DMS53 treated with DMSO at 0.1 percent for 48 hours (cell line): Measurements from ENCODE around the gene TATDN3.
"Not testable (repeated sequence)": the region's sequence is repeated elsewhere in the genome, so short reads cannot be mapped to it uniquely, and the experiment has no call there.

ENCODE experiments used
- DNase-seq: peaks from one replicate; lab custom pipeline; 2025; ENCODE audit not compliant: unreplicated experiment; lab: John Stamatoyannopoulos, UW

The TATDN3 gene

DNA sequence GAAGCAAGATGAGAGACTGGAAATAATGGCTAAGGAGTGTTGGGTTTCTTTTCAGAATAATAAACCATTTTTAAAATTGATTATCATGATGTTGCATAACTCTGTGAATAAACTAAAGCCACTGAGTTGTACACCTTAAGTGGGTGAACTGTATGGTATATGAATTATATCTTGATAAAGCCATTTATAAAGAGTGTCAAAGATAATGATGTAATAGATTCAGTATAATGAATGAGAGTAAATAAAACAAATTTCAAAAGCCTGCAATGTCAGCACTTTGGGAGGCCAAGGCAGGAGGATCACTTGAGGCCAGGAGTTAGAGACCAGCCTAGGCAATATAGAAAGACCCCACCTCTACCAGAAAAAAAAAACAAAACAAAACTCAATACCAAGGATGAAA is 16.5 kb upstream of the TATDN3 start:
- DNase-seq: no peak

GRCh38 chr1:212777151-212777550 is 14.5 kb upstream of the TATDN3 start:
- DNase-seq: no peak

DNA sequence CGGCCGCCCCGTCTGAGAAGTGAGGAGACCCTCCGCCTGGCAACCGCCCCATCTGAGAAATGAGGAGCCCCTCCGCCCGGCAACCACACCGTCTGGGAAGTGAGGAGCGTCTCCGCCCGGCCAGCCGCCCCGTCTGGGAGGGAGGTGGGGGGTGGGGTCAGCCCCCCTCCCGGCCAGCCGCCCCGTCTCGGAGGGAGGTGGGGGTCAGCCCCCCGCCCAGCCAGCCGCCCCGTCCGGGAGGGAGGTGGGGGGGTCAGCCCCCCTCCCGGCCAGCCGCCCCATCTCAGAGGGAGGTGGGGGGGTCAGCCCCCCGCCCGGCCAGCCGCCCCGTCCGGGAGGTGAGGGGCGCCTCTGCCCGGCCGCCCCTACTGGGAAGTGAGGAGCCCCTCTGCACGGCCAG is 12.6 kb upstream of the TATDN3 start:
- not testable (repeated sequence) for DNase-seq

GRCh38 chr1:212780759-212781158 is 10.9 kb upstream of the TATDN3 start:
- no peak for DNase-seq

DNA sequence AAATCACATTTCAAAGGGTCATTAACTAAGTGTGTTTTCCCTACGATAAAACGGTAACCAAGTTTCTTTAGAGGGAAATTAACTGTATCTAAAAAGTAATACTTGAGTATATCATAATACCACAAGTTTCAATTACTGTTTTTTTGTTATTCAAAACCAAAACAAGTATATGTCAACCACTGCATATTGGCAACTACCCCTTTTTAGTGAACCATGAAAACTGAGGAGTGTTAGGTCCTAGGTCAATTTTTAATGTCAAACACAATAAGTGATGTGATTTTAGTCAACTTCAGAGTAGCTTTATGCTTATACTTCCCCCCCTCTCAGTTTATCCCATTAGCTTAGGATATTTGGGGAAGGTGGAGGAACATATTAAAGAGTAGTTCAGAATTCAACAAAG is 10.5 kb upstream of the TATDN3 start:
- DNase-seq: no peak

GRCh38 chr1:212782422-212783154 is 9.1 kb upstream of the TATDN3 start:
- peak; percentile 61 for DNase-seq

GRCh38 chr1:212783976-212784375 is 7.7 kb upstream of the TATDN3 start:
- DNase-seq: no peak

DNA sequence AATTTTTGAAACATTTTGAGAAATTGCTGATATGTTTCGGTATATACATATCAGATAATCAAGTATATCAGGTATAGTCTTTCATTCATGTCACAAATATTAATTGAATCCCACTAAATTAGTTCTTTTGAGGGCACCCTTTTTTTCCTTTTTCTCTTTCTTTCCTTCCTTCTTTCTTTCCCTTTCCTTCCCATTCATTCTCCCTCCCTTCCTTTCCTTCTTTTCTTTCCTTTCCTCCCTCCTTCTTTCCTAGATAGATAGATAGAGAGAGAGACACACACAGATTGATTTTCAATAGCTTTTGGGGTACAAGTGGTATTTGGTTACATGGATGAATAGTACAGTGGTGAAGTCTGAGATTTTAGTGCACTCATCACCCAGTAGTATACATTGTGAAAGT is 5.8 kb upstream of the TATDN3 start:
- no peak for DNase-seq

DNA sequence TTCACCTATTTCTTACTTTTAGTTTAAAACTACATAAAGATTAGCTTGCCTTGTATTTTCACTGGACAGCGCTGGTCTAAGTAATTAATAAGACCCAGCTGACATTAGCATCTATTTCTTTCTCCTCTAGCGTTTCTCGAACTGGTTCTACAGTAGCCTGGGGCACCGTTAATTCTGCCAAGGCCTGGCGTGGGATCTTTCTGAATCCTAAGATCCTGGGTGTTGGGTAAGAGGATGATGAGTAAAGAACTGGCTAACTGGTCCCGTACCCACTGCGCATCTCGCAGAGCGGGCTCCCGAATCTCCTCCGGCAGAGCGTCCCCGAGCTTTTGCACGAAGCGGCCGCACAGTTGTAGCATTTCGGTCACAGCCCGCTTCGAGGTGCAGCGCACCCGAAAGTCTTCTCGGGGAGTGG is 426 bp upstream of the TATDN3 start:
- peak; percentile 88 for DNase-seq

- no peak for DNase-seq
These were observed 758 bp downstream of the TATDN3 start for GRCh38 chr1:212792396-212792908.

GRCh38 chr1:212794561-212795014 is 2.9 kb downstream of the TATDN3 start:
- DNase-seq: no peak

DNA sequence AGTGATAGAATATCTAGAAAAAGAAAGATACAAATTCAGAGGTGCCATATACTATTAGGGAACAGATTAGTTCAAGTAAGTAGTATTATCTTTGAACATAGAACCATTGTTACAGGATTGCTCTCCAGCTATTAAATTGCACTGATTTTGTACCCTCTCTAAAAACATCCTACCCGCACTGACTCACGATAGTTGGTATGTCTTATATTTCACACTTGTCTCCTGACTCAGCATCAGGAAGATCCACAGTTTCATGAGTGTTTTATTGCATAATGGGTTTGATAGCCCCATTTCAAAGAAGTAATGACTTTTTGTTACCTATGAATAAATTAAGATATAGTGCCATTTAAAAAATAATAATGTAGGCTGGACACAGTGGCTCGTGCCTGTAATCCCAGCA is 6.0 kb downstream of the TATDN3 start:
- no peak for DNase-seq

- DNase-seq: no peak
These were observed 14.1 kb downstream of the TATDN3 start for GRCh38 chr1:212805767-212806166.

DNA sequence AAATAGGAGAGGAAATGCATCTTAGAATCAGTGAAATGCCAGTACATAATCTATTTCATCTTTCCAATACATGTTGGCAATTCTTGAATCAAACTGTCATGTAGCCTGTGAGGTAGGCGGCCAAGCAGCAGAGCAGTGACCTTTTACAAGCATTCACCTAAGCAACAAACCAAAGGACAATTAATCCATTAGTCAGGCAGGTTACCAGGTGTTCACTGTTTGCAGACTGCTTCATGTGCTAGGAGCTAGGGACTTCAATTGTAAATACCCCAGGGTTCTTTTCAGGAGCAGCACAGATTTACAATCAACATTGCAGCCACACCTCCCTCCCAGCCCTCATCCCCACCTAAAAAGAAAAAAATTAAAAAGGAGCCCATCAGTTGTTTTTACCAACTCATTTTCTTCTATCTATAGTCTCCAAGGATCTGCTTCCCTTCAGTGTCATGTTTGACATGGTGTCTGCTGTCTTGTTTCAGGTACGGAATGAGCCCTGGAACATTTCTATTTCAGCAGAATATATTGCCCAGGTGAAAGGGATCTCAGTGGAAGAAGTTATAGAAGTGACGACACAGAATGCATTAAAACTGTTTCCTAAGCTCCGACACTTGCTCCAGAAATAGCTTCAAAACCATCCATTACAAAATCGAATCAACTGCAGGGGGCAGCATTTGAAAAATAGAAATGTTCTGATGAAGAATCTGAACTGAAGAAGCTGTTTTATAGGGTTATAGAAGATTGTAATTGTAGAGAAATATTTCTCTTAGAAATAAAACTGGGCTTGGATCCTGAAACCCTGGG is 23.0 kb downstream of the TATDN3 start:
- peak; percentile 84 for DNase-seq

GRCh38 chr1:212816567-212817278 is 25.0 kb downstream of the TATDN3 start:
- DNase-seq: no peak

- DNase-seq: no peak
These were observed 28.0 kb downstream of the TATDN3 start for GRCh38 chr1:212819726-212820125.

GRCh38 chr1:212820969-212821368 is 29.3 kb downstream of the TATDN3 start:
- DNase-seq: no peak

DNA sequence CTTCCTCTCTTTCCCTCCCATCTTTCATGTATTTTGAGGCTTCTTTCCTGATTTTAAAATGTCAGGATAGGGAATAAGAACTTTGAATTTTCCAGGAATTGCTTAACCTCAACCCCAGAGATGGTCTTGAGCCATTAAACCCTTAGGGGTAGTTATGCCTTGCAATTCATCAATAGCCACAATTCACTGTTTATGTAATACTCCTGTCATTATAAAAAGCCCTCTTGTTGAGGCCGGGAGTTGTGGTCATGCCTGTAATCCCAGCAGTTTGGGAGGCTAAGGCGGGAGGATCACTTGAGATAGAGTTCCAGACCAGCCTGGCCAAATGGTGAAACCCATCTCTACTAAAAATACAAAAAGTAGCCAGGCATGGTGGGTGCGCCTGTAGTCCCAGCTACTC is 31.3 kb downstream of the TATDN3 start:
- DNase-seq: no peak

GRCh38 chr1:212824201-212824600 is 32.5 kb downstream of the TATDN3 start:
- DNase-seq: no peak

DNA sequence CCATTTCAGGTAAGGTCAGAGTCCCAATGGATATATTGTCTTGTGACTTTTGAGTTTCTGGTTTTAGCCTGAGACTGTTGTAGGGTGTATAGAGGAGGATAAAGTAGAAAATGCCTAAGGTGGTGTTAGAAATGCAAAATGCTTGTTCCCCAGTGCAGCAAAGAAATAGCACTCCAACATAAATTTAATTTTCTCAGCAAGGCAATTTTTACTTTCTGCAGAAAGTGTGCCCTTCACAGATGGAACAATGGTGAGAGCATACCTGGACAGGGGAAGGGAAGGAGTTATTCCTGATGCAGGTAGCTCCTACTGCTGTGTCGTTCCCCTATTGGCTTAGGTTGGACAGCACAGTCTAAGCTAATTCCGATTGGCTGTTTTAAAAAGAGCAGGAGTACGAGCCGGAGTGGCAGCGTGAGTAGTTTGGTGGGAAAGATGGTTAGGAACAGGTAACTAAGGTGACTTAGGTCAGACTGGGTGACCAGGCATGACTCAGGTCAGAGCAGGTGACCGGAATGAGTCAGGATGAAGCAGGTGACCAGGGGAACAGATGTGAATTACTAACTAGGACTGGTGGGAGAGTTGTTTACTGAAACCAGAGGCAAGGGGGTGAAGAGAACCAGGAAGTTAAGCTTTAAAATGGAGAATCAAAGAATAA is 34.2 kb downstream of the TATDN3 start:
- DNase-seq: peak; percentile 54

DNA sequence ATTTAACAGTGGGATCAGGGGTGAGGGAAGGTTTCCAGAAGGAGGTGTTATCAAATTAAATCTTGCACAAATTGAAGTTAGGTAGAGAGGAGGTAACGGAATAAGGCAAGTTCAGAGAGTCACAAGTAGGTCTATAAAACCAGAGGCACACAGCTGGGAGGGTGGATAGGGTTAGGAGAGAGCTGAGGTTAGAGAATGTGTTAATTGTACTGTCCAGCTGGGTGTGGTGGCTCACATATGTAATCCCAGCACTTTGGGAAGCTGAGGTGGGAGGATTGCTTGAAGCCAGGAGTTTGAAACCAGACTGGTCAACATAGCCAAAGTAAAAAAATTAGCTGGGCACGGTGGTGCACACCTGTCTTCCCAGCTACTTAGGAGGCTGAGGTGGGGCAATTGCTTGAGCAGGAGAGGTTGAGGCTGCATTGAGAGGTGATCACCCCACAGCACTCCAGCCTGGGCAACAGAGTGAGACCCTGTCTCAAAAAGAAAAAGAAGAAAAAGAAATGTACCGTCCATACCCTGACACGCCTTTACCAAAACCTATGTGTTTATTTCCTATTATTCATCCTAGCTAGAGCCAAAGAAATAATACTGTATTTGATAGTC is 35.6 kb downstream of the TATDN3 start:
- no peak for DNase-seq
